Right lobe of liver (tissue), 6 donors: ENCODE data around the gene NPR3. TPM values are rescaled to one million over a fixed set of nuclear protein-coding genes. Genes with fewer than 3 reads are reported as not detected.

Experiments
- ATAC-seq, 4 donors: fragments of 200-7000 bp; cut with Tn5 transposase; one replicate each; pipeline ENCODE4 v1.9.1; 2020; ENCODE audit warnings: mild to moderate bottlenecking in 4 of 4, moderate library complexity in 4 of 4
- DNase-seq, 3 donors: peaks; one replicate each; pipeline ENCODE4 v3.0.0-alpha.2; 2020
- H3K27ac ChIP-seq, 3 donors: fragments of 200-600 bp; one replicate each; pipeline ENCODE4 v1.8.0; 2022
- H3K27me3 ChIP-seq, 2 donors: fragments of 200-600 bp; one replicate each; pipeline ENCODE4 v1.8.0; 2022
- H3K36me3 ChIP-seq, 4 donors: fragments of 200-600 bp; sonication (generic) in 1 of 4; one replicate each; pipeline versions ENCODE4 v1.5.1 to v1.8.0; 2017 to 2022; ENCODE audit warnings: control low read depth in 1 of 4
- H3K4me1 ChIP-seq, 4 donors: fragments of 200-600 bp; sonication (generic) in 1 of 4; one replicate each; pipeline versions ENCODE4 v1.5.1 to v1.8.0; 2017 to 2022; ENCODE audit warnings: control low read depth in 1 of 4
- H3K4me3 ChIP-seq, 3 donors: fragments of 200-600 bp; one replicate each; pipeline ENCODE4 v1.8.0; 2022
- H3K9me3 ChIP-seq, 4 donors: fragments of 200-600 bp; sonication (generic) in 1 of 4; one replicate each; pipeline versions ENCODE4 v1.5.1 to v1.8.0; 2017 to 2022; ENCODE audit warnings: control low read depth in 1 of 4
- POLR2A ChIP-seq: fragments of 450-650 bp; IDR thresholded peaks from one replicate; pipeline ENCODE4 v1.6.1; 2017; ENCODE audit warnings: antibody characterized with exemption, mild to moderate bottlenecking
- WGBS: methylation state at CpG from one replicate; pipeline ENCODE4 v1.1.6; 2018; ENCODE audit warnings: low coverage, low lambda C conversion rate; ENCODE audit not compliant: insufficient coverage; ENCODE audit errors: missing lambda C conversion rate; 5-methylcytosine and 5-hydroxymethylcytosine counted together
- intact Hi-C, 2 donors: fragments of 100-400 bp; cut with DNase I; formaldehyde crosslinking; loops; one replicate each; pipeline versions ENCODE4 v1.11.2 to v1.14.1; 2022
- total RNA-seq, 6 experiments: library from RNA; depleted of rRNA in 2 of 6; stranded (reverse); fragments of >200 nt in 2 of 6; fragmentation: NEBNext Ultra II Directional in 3 of 6; extraction: Animal tissue kit (Norgen Biotek cat#: 25700) in 3 of 6; gene quantifications; one replicate each; pipeline versions ENCODE4 v1.1.0 to v1.2.4, GENCODE V29; 2016 to 2023
- TF ChIP-seq, protein P1 (sequence below), 4 donors: fragments of 200-600 bp in 3 of 4; fragments of 450-650 bp in 1 of 4; IDR thresholded peaks; one replicate each; pipeline versions ENCODE4 v1.5.1 to v1.8.0; 2016 to 2022; ENCODE audit warnings: antibody characterized with exemption in 4 of 4, mild to moderate bottlenecking in 2 of 4
- donor health status: DM: no; HTN: yes; CAD: no.
- donor health status: DM: no; HTN: no; CAD: no.
- donor health status: DM: no; HTN: no; CAD: no.
- donor health status: DM: no; HTN: yes; CAD: no.
- donor health status: DM: no; HTN: yes; CAD: no.

NPR3 gene
- total RNA-seq, 6 experiments from 2014 or later = 0.98 to 3.2 (median 2.4) TPM

- Histone ChIP-seq H3K4me3 (no peak overlapping the region), H3K9me3 (no peaks in the 10 kb centered on the region), H3K4me1 (no peaks in the 10 kb centered on the region), H3K36me3 (no peaks in the 10 kb centered on the region), H3K27ac (no peak overlapping the region), H3K27me3 (no peaks in the 10 kb centered on the region)
- 68% methylated on average over 5 of the region's 5 CpGs for WGBS
- intact Hi-C loops = no loop called here
- DNase-seq (no peak), ATAC-seq (no peak)
- no peak for TF ChIP-seq POLR2A
- TF ChIP-seq, protein P1, sequence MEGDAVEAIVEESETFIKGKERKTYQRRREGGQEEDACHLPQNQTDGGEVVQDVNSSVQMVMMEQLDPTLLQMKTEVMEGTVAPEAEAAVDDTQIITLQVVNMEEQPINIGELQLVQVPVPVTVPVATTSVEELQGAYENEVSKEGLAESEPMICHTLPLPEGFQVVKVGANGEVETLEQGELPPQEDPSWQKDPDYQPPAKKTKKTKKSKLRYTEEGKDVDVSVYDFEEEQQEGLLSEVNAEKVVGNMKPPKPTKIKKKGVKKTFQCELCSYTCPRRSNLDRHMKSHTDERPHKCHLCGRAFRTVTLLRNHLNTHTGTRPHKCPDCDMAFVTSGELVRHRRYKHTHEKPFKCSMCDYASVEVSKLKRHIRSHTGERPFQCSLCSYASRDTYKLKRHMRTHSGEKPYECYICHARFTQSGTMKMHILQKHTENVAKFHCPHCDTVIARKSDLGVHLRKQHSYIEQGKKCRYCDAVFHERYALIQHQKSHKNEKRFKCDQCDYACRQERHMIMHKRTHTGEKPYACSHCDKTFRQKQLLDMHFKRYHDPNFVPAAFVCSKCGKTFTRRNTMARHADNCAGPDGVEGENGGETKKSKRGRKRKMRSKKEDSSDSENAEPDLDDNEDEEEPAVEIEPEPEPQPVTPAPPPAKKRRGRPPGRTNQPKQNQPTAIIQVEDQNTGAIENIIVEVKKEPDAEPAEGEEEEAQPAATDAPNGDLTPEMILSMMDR (IDR thresholded peaks at IDR 0.05) = no peak
These were observed 24.4 kb downstream of the NPR3 start for GRCh38 chr5:32735512-32735911.

- H3K9me3 ChIP-seq = no peaks in the 10 kb centered on the region
- no peak overlapping the region for H3K27ac ChIP-seq
- intact Hi-C loops = no loop called here
- 59% methylated on average over 3 of the region's 3 CpGs for WGBS
- ATAC-seq (no peak), DNase-seq (no peak)
- no peaks in the 10 kb centered on the region for H3K36me3 ChIP-seq
- H3K4me1 ChIP-seq = no peaks in the 10 kb centered on the region
- H3K27me3 ChIP-seq = no peaks in the 10 kb centered on the region
- no peak overlapping the region for H3K4me3 ChIP-seq
- TF ChIP-seq, protein P1 (IDR thresholded peaks at IDR 0.05) = no peak
These were observed 25.7 kb downstream of the NPR3 start for GRCh38 chr5:32736842-32737241.

DNA sequence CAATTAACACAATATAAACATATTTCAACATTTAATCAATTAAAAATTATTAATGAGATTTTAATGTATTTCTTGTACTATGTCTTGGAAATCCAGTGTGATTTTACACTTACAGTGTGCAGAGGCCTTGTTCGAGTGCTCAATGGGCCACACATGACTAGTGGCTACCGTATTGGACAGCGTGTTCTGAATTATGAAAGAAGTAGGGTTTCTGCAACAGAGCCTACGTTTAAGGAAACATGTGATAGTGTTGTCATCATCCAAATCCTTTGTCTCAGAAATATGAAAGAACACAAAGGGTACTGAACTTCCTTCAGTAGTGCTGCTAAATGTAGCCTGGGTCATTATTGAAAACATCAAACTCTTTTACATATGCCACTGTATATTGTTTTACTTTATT lies 29.5 kb downstream of the NPR3 start:
- intact Hi-C loops = no loop called here
- Histone ChIP-seq H3K4me3 (no peak overlapping the region), H3K4me1 (no peaks in the 10 kb centered on the region), H3K9me3 (no peaks in the 10 kb centered on the region), H3K27ac (no peak overlapping the region), H3K27me3 (no peaks in the 10 kb centered on the region), H3K36me3 (no peaks in the 10 kb centered on the region)
- WGBS = 66% methylated on average over 4 of the region's 4 CpGs
- ATAC-seq = no peak
- TF ChIP-seq, protein P1 (IDR thresholded peaks at IDR 0.05) = no peak
- TF ChIP-seq POLR2A = no peak
- DNase-seq = no peak

DNA sequence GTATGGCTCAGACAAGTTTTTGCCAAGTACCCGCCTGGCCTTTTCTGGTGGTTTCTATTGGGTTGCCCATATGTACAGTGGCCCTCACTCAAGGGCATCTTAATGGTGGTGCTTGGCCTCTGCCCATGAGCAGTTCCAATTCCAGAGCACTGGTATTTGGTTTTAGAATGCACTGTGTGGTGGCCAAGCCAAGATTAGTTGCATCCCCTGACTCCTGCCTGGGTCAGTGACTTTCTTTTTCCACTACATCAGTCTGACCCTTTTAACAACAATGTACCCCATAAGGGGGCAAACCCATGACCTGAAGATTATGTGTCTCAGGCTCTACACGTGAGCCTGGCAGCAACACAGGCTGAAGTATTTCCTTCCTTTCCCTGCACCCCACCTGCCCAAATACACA lies 34.2 kb downstream of the NPR3 start:
- WGBS = 0% methylated on average over 1 of the region's 2 CpGs
- ATAC-seq = no peak

More for the DNA sequence above, 34.2 kb downstream of the NPR3 start:
- intact Hi-C loops = no loop called here
- no peaks in the 10 kb centered on the region for H3K27me3 ChIP-seq
- no peaks in the 10 kb centered on the region for H3K4me1 ChIP-seq
- H3K36me3 ChIP-seq = no peaks in the 10 kb centered on the region
- TF ChIP-seq, protein P1 (IDR thresholded peaks at IDR 0.05) = no peak
- no peak for TF ChIP-seq POLR2A
- no peaks in the 10 kb centered on the region for H3K9me3 ChIP-seq
- no peak overlapping the region for H3K4me3 ChIP-seq
- no peak for DNase-seq
- H3K27ac ChIP-seq = no peak overlapping the region
